Heart right ventricle (tissue), 16 donors: ENCODE measurements around the gene TM9SF3. TPM values are rescaled to one million over a fixed set of nuclear protein-coding genes. Genes with fewer than 3 reads are reported as not detected.
A peak's percentile ranks its signal among the peaks of the same experiment; 100 is the strongest.

ENCODE experiments used
- ATAC-seq, 8 donors: fragments of 200-7000 bp; cut with Tn5 transposase; one replicate each; pipeline ENCODE4 v1.9.1; 2020; ENCODE audit warnings: mild to moderate bottlenecking in 8 of 8, moderate library complexity in 8 of 8, moderate number of reproducible peaks in 1 of 8
- DNase-seq, 2 donors: peaks; one replicate each; pipeline ENCODE4 v3.0.0-alpha.2; 2020
- H3K27ac ChIP-seq, 10 donors: fragments of 200-600 bp; sonication (generic) in 2 of 10; one replicate each; pipeline versions ENCODE4 v1.5.0 to v1.8.0; 2020 to 2022; ENCODE audit warnings: mild to moderate bottlenecking in 3 of 10
- H3K27me3 ChIP-seq, 7 donors: fragments of 200-600 bp; one replicate each; pipeline ENCODE4 v1.8.0; 2021 to 2022; ENCODE audit warnings: mild to moderate bottlenecking in 2 of 7
- H3K36me3 ChIP-seq, 9 donors: fragments of 200-600 bp; sonication (generic) in 1 of 9; one replicate each; pipeline versions ENCODE4 v1.5.0 to v1.8.0; 2020 to 2022; ENCODE audit warnings: mild to moderate bottlenecking in 2 of 9
- H3K4me1 ChIP-seq, 9 donors: fragments of 200-600 bp; sonication (generic) in 1 of 9; one replicate each; pipeline versions ENCODE4 v1.5.0 to v1.8.0; 2020 to 2022; ENCODE audit warnings: mild to moderate bottlenecking in 4 of 9
- H3K4me3 ChIP-seq, 10 donors: fragments of 200-600 bp; sonication (generic) in 2 of 10; one replicate each; pipeline versions ENCODE4 v1.5.0 to v1.8.0; 2020 to 2022; ENCODE audit warnings: mild to moderate bottlenecking in 7 of 10, moderate library complexity in 2 of 10
- H3K9me3 ChIP-seq, 11 donors: fragments of 200-600 bp in 10 of 11; sonication (generic) in 2 of 11; one replicate each; pipeline versions ENCODE4 v1.5.0 to v1.8.0; 2013 to 2022; ENCODE audit warnings: mild to moderate bottlenecking in 2 of 11, control low read depth in 1 of 11, moderate library complexity in 1 of 11
- CTCF ChIP-seq, 9 donors: fragments of 200-600 bp; sonication (generic) in 2 of 9; IDR thresholded peaks; one replicate each; pipeline versions ENCODE4 v1.5.0 to v1.8.0; 2021 to 2022; ENCODE audit warnings: antibody characterized with exemption in 9 of 9, mild to moderate bottlenecking in 5 of 9, moderate library complexity in 1 of 9
- WGBS, 2 donors: extraction: QIAGEN DNeasy Blood & Tissue Kit; methylation state at CpG; one replicate each; pipeline ENCODE4 v1.1.7; 2013; ENCODE audit warnings: inconsistent platforms in 1 of 2; 5-methylcytosine and 5-hydroxymethylcytosine counted together
- intact Hi-C, 10 donors: fragments of 100-400 bp; cut with DNase I; formaldehyde crosslinking; loops; one replicate each; pipeline versions ENCODE4 v1.11.1 to v1.14.2; 2022
- polyA plus RNA-seq, 2 donors: library from polyadenylated mRNA; stranded (reverse); fragments of 200-250 nt; gene quantifications; one replicate each; pipeline ENCODE4 v1.2.3, GENCODE V29; 2013
- total RNA-seq, 10 donors: library from RNA; stranded (reverse); fragmentation: NEBNext Ultra II Directional in 3 of 10; extraction: Animal tissue kit (Norgen Biotek cat#: 25700) in 3 of 10; gene quantifications; one replicate each; pipeline versions ENCODE4 v1.2.1 to v1.2.4, GENCODE V29; 2021 to 2023
- donor health status: Arrhythmogenic right ventricular cardiomyopathy.
- donor health status: ischemic (EF 13 %, LVEDD 7.1; RV severe dilation, severe dysfunction).
- donor health status: healthy with polysubstance abuse.
- donor health status: DM: no; HTN: yes; CAD: no.
- donor health status: DM: no; HTN: no; CAD: no.
- donor health status: ischemic (EF 25% LVEDD 6.9; RV normal size, moderate dysfunction).
- donor health status: ischemic (EF 25% LVEDD 5.7; RV mildly dilated, moderate dysfunction).
- donor health status: healthy.
- donor health status: DM: yes; HTN: yes; CAD: no.
- donor health status: Ischemic cardiomyopathy.
- donor health status: ischemic (EF 35%, LVEDD 5.7; RV mildly dilated, moderate dysfunction).
- donor health status: nonischemic (EF 11% LVEDD 7.7; RV severe dilation, severe dysfunction).
- donor health status: DM: yes; HTN: yes; CAD: no.
- donor health status: PGD.
- donor health status: ischemic (EF 29% LVEDD 5.4; RV normal size, mild dysfunction).
- donor health status: nonischemic (EF 23%, LVEDD 6.1; RV moderate dilation, normal function).

TM9SF3 gene
- total and polyA plus RNA-seq, 12 donors, result 17.5 to 83.9 (median 60.8) TPM

GRCh38 chr10:96619796-96620773 lies 33.3 kb upstream of the TM9SF3 start:
- H3K27ac ChIP-seq, result peak overlapping the region in 8 of 10 donors; percentile 62 to 89 (median 86)
- no peak for TF ChIP-seq CTCF (IDR thresholded peaks at IDR 0.05)
- H3K27me3 ChIP-seq, result no peaks in the 10 kb centered on the region
- ATAC-seq (peak in 7 of 8 donors; percentile 10 to 39 (median 19)), DNase-seq (no peak)
- WGBS, 2 donors, result 50 to 55% methylated on average over 17 of the region's 17 CpGs
- intact Hi-C loops, result loop anchor here in 1 of 10 donors (2.0 kb wide), 1 partner anchor 33 kb away; the partner anchor contains the start of gene TM9SF3
- H3K4me3 ChIP-seq, result no peak overlapping the region
- peaks cover 0 to 95% (median 0%) of the 10 kb centered on the region in 9 donors for H3K36me3 ChIP-seq
- peaks cover 8 to 44% (median 32%) of the 10 kb centered on the region in 9 donors for H3K4me1 ChIP-seq
- H3K9me3 ChIP-seq, result no peaks in the 10 kb centered on the region

GRCh38 chr10:96619120-96619519 lies 32.3 kb upstream of the TM9SF3 start:
- Histone ChIP-seq H3K4me3 (no peak overlapping the region), H3K9me3 (no peaks in the 10 kb centered on the region), H3K4me1 (peaks cover 8 to 54% (median 33%) of the 10 kb centered on the region in 9 donors), H3K27ac (peak overlapping the region; percentile 56 to 89 (median 84)), H3K27me3 (no peaks in the 10 kb centered on the region), H3K36me3 (peaks cover 0 to 95% (median 0%) of the 10 kb centered on the region in 9 donors)
- peak in 1 of 2 donors; percentile 24 for DNase-seq
- intact Hi-C loops, result loop anchor here in 1 of 10 donors (2.0 kb wide), 1 partner anchor 32 kb away; the partner anchor contains the start of gene TM9SF3
- WGBS, 2 donors, result 34 to 49% methylated on average over 11 of the region's 11 CpGs
- peak in 7 of 8 donors; percentile 32 to 82 (median 71) for ATAC-seq
- no peak for TF ChIP-seq CTCF (IDR thresholded peaks at IDR 0.05)

DNA sequence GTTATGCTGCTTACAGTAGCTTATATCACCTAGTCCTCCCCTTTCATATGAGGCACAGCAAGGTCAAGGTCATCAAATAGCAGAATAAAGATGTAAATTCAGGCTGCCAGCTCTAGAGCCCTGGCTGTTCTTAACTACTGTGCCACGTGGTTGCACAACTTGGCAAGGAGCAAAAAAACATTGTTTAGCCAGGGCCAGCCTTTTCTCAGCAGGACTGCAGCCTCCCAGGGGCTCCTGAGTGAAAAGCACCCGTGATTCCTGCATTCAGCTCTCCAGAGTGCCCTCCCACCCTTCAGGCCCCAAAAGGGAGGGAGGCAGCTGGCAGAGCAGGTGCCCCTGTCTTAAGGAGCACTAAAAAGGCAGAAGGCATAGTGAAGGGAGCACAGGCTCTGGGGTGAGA lies 31.8 kb upstream of the TM9SF3 start:
- Histone ChIP-seq H3K27ac (peak overlapping the region; percentile 56 to 89 (median 84)), H3K9me3 (no peaks in the 10 kb centered on the region), H3K36me3 (peaks cover 0 to 95% (median 0%) of the 10 kb centered on the region in 9 donors), H3K27me3 (no peaks in the 10 kb centered on the region), H3K4me3 (no peak overlapping the region), H3K4me1 (peaks cover 8 to 56% (median 33%) of the 10 kb centered on the region in 9 donors)
- intact Hi-C loops, result loop anchor here in 1 of 10 donors (2.0 kb wide), 1 partner anchor 32 kb away; the partner anchor contains the start of gene TM9SF3
- ATAC-seq (peak; percentile 78 to 89 (median 84)), DNase-seq (peak; percentile 23 to 51)
- WGBS, 2 donors, result 6 to 18% methylated on average over 2 of the region's 2 CpGs
- no peak for TF ChIP-seq CTCF (IDR thresholded peaks at IDR 0.05)

DNA sequence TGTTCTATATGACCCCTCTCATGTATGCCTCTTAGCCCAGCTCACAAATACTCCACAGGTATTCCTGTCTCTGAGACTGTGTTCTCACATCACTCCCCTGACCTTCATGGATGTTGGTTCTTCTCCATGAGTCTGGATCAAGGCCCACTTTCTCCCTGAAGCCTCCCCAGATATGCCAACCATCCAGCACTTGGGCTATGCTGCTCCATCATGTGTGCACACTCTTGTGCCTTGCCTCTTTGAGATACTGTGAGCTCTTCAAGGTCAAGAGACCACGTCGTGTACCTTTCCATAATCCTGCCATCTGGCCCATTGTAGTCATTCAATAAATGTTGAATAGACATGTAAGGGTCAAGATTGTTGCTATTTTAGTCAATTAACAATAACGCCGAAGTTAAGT lies 30.1 kb upstream of the TM9SF3 start:
- Histone ChIP-seq H3K4me3 (no peak overlapping the region), H3K36me3 (peaks cover 0 to 85% (median 0%) of the 10 kb centered on the region in 9 donors), H3K27me3 (no peaks in the 10 kb centered on the region), H3K9me3 (no peaks in the 10 kb centered on the region), H3K4me1 (peaks cover 8 to 56% (median 33%) of the 10 kb centered on the region in 9 donors), H3K27ac (peak overlapping the region in 2 of 10 donors; percentile 85 to 88)
- WGBS, 2 donors, result 40 to 56% methylated on average over 4 of the region's 4 CpGs
- no peak for TF ChIP-seq CTCF (IDR thresholded peaks at IDR 0.05)
- intact Hi-C loops, result no loop called here
- ATAC-seq, result no peak
- DNase-seq, result no peak
